Endothelial cell of umbilical vein (primary cell): ENCODE measurements around the gene NANOS3. TPM values are rescaled to one million over a fixed set of nuclear protein-coding genes. Genes with fewer than 3 reads are reported as not detected.

Experiments used
- BruUV-seq: library from RNA; stranded (reverse); fragments of 400-500 nt; replicated peaks from 2 replicates; lab custom pipeline; 2021; lab: Mats Ljungman, UMichigan
- CTCF ChIA-PET: fragments of 300-600, 350-600 bp; sonication (Branson Sonifier 250); formaldehyde crosslinking; loops from one replicate; lab custom pipeline; 2021; ENCODE audit warnings: antibody characterized with exemption, inconsistent platforms; lab: Charles Lee
- POLR2A ChIA-PET: fragments of 300-600, 350-600 bp; sonication (Branson Sonifier 250); formaldehyde crosslinking; loops from one replicate; lab custom pipeline; 2021; ENCODE audit warnings: antibody characterized with exemption, inconsistent platforms; lab: Charles Lee
- DNase-seq: peaks from one replicate; pipeline ENCODE4 v3.0.0-alpha.2; 2011; ENCODE audit warnings: low read depth, low spot score
- FAIRE-seq: peaks from 2 replicates; lab custom pipeline; 2011; peaks lifted over from hg19 to GRCh38; lab: Jason Lieb, UNC
- H2AFZ ChIP-seq: 2 replicates; pipeline ENCODE4 v1.6.0; 2012; ENCODE audit warnings: low read depth, low read length, control low read depth, inconsistent platforms
- H3K27ac ChIP-seq: 2 replicates; pipeline ENCODE4 v1.5.1; 2011; ENCODE audit warnings: low read depth, mild to moderate bottlenecking, control low read depth, low read length, moderate library complexity; ENCODE audit not compliant: insufficient read depth
- H3K27me3 ChIP-seq, 2 experiments: 2 replicates each; pipeline versions ENCODE4 v1.6.0 to v1.6.1; 2011; ENCODE audit warnings: low read length in 2 of 2, mixed read lengths in 1 of 2; ENCODE audit not compliant: control insufficient read depth in 2 of 2, insufficient read depth in 2 of 2
- H3K36me3 ChIP-seq, 2 experiments: 2 replicates in 1 of 2; 3 replicates in 1 of 2; pipeline ENCODE4 v1.5.1; 2011; ENCODE audit warnings: low read length in 2 of 2, mild to moderate bottlenecking in 1 of 2, moderate library complexity in 1 of 2; ENCODE audit not compliant: control insufficient read depth in 2 of 2, insufficient read depth in 2 of 2; ENCODE audit errors: extremely low read depth in 1 of 2
- H3K4me1 ChIP-seq: 3 replicates; pipeline ENCODE4 v1.5.1; 2011; ENCODE audit warnings: mild to moderate bottlenecking, low read length; ENCODE audit not compliant: control insufficient read depth, insufficient read depth; ENCODE audit errors: extremely low read depth
- H3K4me2 ChIP-seq: 2 replicates; pipeline ENCODE4 v1.6.1; 2011; ENCODE audit warnings: low read length, control low read depth, mixed read lengths; ENCODE audit not compliant: insufficient read depth
- H3K4me3 ChIP-seq, 3 experiments: fragments of 200-600 bp in 1 of 3; sonication (generic), shearing (Covaris generic) in 1 of 3; replicated peaks in 1 of 3; 2 replicates each; pipeline ENCODE4 v1.5.1; 2011 to 2016; ENCODE audit warnings: control low read depth in 3 of 3, low read length in 3 of 3, mild to moderate bottlenecking in 2 of 3, inconsistent platforms in 1 of 3, low read depth in 1 of 3, moderate library complexity in 1 of 3; ENCODE audit not compliant: insufficient read depth in 1 of 3
- H3K79me2 ChIP-seq: 2 replicates; pipeline ENCODE4 v1.6.0; 2012; ENCODE audit warnings: low read length, inconsistent platforms; ENCODE audit not compliant: control insufficient read depth, insufficient read depth
- H3K9ac ChIP-seq: replicated peaks from 2 replicates; pipeline ENCODE3; 2011; ENCODE audit warnings: low read length, control low read depth; ENCODE audit not compliant: insufficient read depth; ENCODE audit errors: extremely low read depth
- H3K9me1 ChIP-seq: replicated peaks from 3 replicates; pipeline ENCODE4 v1.6.0; 2011; ENCODE audit warnings: mild to moderate bottlenecking, low read length; ENCODE audit not compliant: control insufficient read depth, insufficient read depth; ENCODE audit errors: extremely low read depth
- H3K9me3 ChIP-seq: replicated peaks from 2 replicates; pipeline ENCODE4 v1.5.1; 2012; ENCODE audit warnings: low read length, inconsistent platforms; ENCODE audit not compliant: control insufficient read depth, insufficient read depth
- H4K20me1 ChIP-seq: replicated peaks from 2 replicates; pipeline ENCODE3; 2011; ENCODE audit warnings: mild to moderate bottlenecking, low read length; ENCODE audit not compliant: control insufficient read depth, insufficient read depth; ENCODE audit errors: extremely low read depth
- EZH2 ChIP-seq: IDR thresholded peaks from 2 replicates; pipeline ENCODE4 v1.6.1; 2012; ENCODE audit warnings: borderline replicate concordance, low read depth, mild to moderate bottlenecking, moderate library complexity, low read length, inconsistent platforms; ENCODE audit not compliant: severe bottlenecking
- FOS ChIP-seq: IDR thresholded peaks from 2 replicates; pipeline ENCODE4 v1.6.1; 2011; ENCODE audit warnings: mild to moderate bottlenecking, low read length, moderate library complexity, borderline replicate concordance; ENCODE audit not compliant: insufficient read depth
- GATA2 ChIP-seq: IDR thresholded peaks from 2 replicates; pipeline ENCODE4 v1.7.0; 2011; ENCODE audit warnings: low read depth, mild to moderate bottlenecking, moderate library complexity, mixed read lengths, low read length; ENCODE audit not compliant: insufficient read length, insufficient read depth
- JUN ChIP-seq: IDR thresholded peaks from 2 replicates; pipeline ENCODE4 v1.6.1; 2011; ENCODE audit warnings: borderline replicate concordance, low read depth; ENCODE audit not compliant: insufficient read length, insufficient read depth
- MYC ChIP-seq: IDR thresholded peaks from one replicate; pipeline ENCODE4 v1.6.1; 2011; ENCODE audit warnings: mild to moderate bottlenecking, low read depth, low read length
- POLR2A ChIP-seq: IDR thresholded peaks from 2 replicates; pipeline ENCODE4 v1.6.1; 2012; ENCODE audit warnings: low read depth, mild to moderate bottlenecking, control low read depth, low read length
- POLR2AphosphoS5 ChIP-seq: IDR thresholded peaks from 2 replicates; pipeline ENCODE4 v1.6.1; 2012; ENCODE audit warnings: low read depth, mild to moderate bottlenecking, control low read depth, low read length, moderate library complexity; ENCODE audit not compliant: insufficient read depth
- dilution Hi-C: fragments of 300-500 bp; cut with MboI; formaldehyde crosslinking; loops from one replicate; pipeline ENCODE4 v1.15.0; 2019; ENCODE audit warnings: low sequenced_read_pairs; ENCODE audit not compliant: extremely low pct_ligation_motif_present
- intact Hi-C: fragments of 100-400 bp; cut with micrococcal nuclease; formaldehyde crosslinking; loops from one replicate; pipeline ENCODE4 v1.10.0; 2022
- polyA plus RNA-seq, 4 experiments: library from polyadenylated mRNA; depleted of rRNA in 3 of 4; stranded (reverse) in 3 of 4; unstranded in 1 of 4; fragments of >200 nt; gene quantifications; 2 replicates each; pipeline versions ENCODE4 v1.2.1 to v1.2.3, GENCODE V29; 2011 to 2012; ENCODE audit warnings: missing spikeins in 1 of 4
- total RNA-seq: library from RNA; stranded (reverse); gene quantifications from 2 replicates; pipeline ENCODE4 v1.2.3, GENCODE V29; 2021
- TF ChIP-seq, protein P1 (sequence below): IDR thresholded peaks from 2 replicates; pipeline ENCODE4 v1.6.1; 2011; ENCODE audit not compliant: insufficient read depth, insufficient read length
- TF ChIP-seq, protein P2 (sequence below), 2 donors: IDR thresholded peaks; 1 replicate in 1 of 2; 2 replicates in 1 of 2; pipeline ENCODE4 v1.5.1; 2011; ENCODE audit warnings: low read length in 2 of 2, mild to moderate bottlenecking in 2 of 2, moderate library complexity in 2 of 2, control low read depth in 1 of 2, inconsistent platforms in 1 of 2, low read depth in 1 of 2; ENCODE audit not compliant: insufficient read depth in 1 of 2; ENCODE audit errors: extremely low read depth in 1 of 2

NANOS3 gene
- total and polyA plus RNA-seq, 2 donors (not counting 3 experiments of a cell fraction or from before 2014, with no cell fraction given) = 1.0 to 4.4 TPM

DNA sequence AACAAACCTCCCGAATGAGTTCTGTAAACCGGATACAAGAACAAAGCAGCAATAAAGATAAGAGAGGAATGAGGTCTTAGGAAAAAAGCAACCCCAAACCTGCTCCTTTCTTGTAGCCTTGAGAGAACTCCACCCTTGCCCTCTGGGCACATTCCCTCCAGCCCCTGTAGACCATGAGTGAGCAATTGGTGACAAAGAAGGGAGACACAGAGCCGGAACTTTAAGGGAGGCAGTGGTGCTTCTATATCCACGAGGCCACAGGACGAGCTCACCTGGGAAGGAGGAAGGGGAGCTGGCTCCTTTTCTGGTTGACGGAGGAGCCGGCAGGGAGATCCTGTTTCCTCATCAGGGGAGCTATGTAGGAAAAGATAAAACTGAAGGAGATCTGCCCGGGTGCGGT is 15.9 kb downstream of the NANOS3 start:
- Histone ChIP-seq H3K9me3 (no peaks in the 10 kb centered on the region), H3K9ac (no peak overlapping the region), H3K36me3 (no peaks in the 10 kb centered on the region), H3K27me3 (no peaks in the 10 kb centered on the region), H3K4me2 (no peak overlapping the region), H4K20me1 (no peaks in the 10 kb centered on the region), H3K9me1 (no peaks in the 10 kb centered on the region), H3K4me1 (peaks cover 5% of the 10 kb centered on the region), H3K27ac (no peak overlapping the region), H3K4me3 (no peak overlapping the region), H2AFZ (peak overlapping the region; percentile 26), H3K79me2 (no peaks in the 10 kb centered on the region)
- intact Hi-C loops = no loop called here
- BruUV-seq = no TSS peak
- POLR2A ChIA-PET = no interaction called here
- CTCF ChIA-PET = interaction anchor here (2.3 kb wide), 1 partner anchor 180 kb away, joined by 7 read pairs; the partner anchor contains the start of gene MISP3
- FAIRE-seq (no peak), DNase-seq (peak; percentile 23)
- dilution Hi-C loops = no loop called here
- no peak for TF ChIP-seq POLR2A
- no peak for TF ChIP-seq JUN
- TF ChIP-seq, protein P1, sequence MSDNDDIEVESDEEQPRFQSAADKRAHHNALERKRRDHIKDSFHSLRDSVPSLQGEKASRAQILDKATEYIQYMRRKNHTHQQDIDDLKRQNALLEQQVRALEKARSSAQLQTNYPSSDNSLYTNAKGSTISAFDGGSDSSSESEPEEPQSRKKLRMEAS = no peak
- TF ChIP-seq, protein P2, sequence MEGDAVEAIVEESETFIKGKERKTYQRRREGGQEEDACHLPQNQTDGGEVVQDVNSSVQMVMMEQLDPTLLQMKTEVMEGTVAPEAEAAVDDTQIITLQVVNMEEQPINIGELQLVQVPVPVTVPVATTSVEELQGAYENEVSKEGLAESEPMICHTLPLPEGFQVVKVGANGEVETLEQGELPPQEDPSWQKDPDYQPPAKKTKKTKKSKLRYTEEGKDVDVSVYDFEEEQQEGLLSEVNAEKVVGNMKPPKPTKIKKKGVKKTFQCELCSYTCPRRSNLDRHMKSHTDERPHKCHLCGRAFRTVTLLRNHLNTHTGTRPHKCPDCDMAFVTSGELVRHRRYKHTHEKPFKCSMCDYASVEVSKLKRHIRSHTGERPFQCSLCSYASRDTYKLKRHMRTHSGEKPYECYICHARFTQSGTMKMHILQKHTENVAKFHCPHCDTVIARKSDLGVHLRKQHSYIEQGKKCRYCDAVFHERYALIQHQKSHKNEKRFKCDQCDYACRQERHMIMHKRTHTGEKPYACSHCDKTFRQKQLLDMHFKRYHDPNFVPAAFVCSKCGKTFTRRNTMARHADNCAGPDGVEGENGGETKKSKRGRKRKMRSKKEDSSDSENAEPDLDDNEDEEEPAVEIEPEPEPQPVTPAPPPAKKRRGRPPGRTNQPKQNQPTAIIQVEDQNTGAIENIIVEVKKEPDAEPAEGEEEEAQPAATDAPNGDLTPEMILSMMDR (IDR thresholded peaks at IDR 0.05; ENCODE audit: extremely low read depth in 1 of 2, insufficient read depth in 1 of 2, low read depth in 1 of 2, low read length in 2 of 2) = no peak
- no peak for TF ChIP-seq POLR2AphosphoS5
- TF ChIP-seq FOS = no peak
- no peak for TF ChIP-seq MYC
- TF ChIP-seq GATA2 = no peak
- no peak for TF ChIP-seq EZH2
